GM10248 (cell line): ENCODE data around the gene SHROOM3.

Experiments
- CTCF ChIA-PET: fragments of 300-600 bp; sonication (Branson Sonifier 250); formaldehyde crosslinking; extraction: SDS; loops from one replicate; lab custom pipeline; 2021; ENCODE audit warnings: antibody characterized with exemption; lab: Yijun Ruan, JAX
- POLR2A ChIA-PET: fragments of 350-650 bp; sonication (Branson Sonifier 250); formaldehyde crosslinking; extraction: SDS; loops from one replicate; lab custom pipeline; 2020; ENCODE audit warnings: antibody characterized with exemption; lab: Yijun Ruan, JAX
- DNase-seq: peaks from one replicate; pipeline ENCODE4 v3.0.0; 2012; ENCODE audit errors: extremely low spot score
- TF ChIP-seq, protein P1 (sequence below): IDR thresholded peaks from 2 replicates; pipeline ENCODE4 v1.5.1; 2012; ENCODE audit warnings: mild to moderate bottlenecking, low read depth; ENCODE audit errors: extremely low read depth, missing control alignments, control extremely low read depth

The SHROOM3 gene

DNA sequence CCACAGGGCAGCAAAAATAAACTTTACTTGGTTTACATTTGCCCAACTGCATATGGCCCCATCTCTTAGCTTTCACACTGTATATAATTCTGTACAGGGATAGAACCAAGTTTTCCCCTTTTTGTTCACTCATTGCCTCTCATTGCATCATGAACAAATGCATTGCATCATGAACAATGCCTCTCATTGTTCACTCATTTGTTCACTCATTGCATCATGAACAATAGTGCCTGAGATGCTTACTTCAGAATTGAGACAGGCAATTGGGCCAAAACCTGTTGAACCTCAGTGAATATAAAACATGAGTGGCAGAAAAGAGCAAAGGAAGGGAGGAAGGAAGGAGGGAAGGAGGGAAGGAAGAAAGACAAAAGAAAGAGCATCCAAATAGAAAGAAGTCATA is 364.7 kb downstream of the SHROOM3 start:
- ChIA-PET CTCF (interaction anchor here (0.9 to 1.5 kb wide), 5 partner anchors 13 to 186 kb away, joined by 3 to 4 read pairs (median 4); no protein-coding TSS in a partner anchor), POLR2A (no interaction called here)
- TF ChIP-seq, protein P1, sequence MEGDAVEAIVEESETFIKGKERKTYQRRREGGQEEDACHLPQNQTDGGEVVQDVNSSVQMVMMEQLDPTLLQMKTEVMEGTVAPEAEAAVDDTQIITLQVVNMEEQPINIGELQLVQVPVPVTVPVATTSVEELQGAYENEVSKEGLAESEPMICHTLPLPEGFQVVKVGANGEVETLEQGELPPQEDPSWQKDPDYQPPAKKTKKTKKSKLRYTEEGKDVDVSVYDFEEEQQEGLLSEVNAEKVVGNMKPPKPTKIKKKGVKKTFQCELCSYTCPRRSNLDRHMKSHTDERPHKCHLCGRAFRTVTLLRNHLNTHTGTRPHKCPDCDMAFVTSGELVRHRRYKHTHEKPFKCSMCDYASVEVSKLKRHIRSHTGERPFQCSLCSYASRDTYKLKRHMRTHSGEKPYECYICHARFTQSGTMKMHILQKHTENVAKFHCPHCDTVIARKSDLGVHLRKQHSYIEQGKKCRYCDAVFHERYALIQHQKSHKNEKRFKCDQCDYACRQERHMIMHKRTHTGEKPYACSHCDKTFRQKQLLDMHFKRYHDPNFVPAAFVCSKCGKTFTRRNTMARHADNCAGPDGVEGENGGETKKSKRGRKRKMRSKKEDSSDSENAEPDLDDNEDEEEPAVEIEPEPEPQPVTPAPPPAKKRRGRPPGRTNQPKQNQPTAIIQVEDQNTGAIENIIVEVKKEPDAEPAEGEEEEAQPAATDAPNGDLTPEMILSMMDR = no peak
- DNase-seq = no peak

DNA sequence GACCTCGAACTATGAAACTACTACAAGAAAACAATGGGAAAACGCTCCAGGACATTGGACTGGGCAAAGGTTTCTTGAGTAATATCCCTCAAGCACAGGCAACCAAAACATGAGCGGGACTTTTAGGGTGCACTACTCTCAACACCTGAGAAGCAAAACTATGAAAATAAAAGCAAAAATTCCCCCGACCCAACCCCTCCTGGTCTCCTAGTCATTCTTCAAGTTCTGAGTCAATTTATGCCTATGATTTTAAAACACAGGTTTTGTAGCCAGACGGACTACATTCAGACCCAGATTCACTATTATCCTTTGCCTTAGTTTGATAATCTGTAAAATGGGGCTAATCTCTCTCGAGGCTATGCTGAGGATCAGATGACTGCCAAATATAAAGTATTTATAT is 365.9 kb downstream of the SHROOM3 start:
- DNase-seq = peak; percentile 37
- ChIA-PET CTCF (no interaction called here), POLR2A (no interaction called here)
- TF ChIP-seq, protein P1 = no peak

DNA sequence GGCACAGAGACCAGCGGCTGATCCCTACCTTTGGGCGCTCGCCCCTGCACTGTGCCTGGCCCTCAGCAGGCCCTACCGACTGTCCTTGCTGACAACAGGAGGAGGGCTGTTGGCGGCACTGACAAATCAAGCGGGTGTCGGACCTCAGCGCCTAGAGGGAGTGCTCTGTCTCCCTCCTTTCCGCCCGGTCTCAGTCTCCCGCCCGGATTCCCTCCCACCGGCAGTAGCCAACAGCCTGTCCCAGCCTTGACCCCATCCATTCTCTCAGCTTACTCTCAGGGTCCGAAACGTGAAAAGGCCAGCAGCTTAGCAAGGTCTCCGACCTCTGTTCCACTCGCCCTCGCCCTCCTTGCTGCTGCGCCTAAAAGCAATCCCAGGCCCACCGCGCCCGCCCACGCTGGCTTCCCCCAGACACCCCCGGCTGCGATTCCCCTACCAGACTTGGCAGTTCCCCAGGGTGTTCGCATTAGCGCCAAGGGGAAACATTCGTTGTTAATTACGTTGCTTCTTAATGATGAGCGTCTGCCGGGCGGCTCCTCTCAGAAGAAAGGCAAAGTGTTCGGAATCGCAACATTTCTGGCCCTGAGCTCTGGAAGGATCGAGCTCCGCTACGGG is 366.7 kb downstream of the SHROOM3 start:
- no peak for DNase-seq
- ChIA-PET POLR2A (no interaction called here), CTCF (interaction anchor here (0.8 kb wide), 1 partner anchor 14 kb away, joined by 3 read pairs; no protein-coding TSS in a partner anchor)
- TF ChIP-seq, protein P1 = no peak

DNA sequence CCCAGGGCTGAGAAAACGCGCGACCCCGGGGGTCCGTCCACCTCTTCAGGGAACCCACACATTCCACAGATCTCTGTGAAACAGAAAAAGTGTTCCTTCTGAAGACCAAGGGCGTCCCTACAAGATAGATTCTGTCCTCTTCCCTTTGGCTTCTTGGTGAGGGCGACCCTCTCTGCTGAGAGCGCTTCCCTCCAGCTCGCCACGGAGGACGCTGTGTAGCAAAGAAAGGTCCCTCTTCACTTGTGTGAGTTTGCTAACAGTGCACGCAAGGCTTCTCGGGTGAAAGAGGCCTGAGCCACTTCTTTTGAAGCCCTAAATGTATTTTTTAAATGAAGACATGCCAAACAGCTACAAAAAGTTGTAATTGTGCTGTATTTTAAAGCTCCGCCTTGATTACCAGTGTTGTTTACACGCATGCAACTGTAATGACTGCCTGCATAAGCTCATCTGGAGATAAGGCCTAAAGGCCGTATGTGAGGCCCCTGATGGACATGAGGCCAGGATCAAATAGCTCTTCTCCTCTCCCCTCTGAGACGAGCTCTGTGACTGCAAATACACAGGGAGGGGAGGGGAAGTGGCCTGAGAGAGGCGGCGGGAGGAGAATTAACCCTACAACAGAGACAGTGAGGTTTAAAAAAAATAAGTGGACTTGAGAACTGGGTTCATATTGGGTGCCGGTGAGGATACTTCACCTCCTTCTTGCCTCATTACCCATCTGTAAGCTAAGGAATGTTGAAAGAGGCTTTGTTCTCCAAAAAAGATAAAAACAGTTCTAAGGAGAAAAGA is 367.4 kb downstream of the SHROOM3 start:
- ChIA-PET CTCF (interaction anchor here (0.8 kb wide), 1 partner anchor 15 kb away, joined by 3 read pairs; no protein-coding TSS in a partner anchor), POLR2A (no interaction called here)
- TF ChIP-seq, protein P1 = no peak
- no peak for DNase-seq

DNA sequence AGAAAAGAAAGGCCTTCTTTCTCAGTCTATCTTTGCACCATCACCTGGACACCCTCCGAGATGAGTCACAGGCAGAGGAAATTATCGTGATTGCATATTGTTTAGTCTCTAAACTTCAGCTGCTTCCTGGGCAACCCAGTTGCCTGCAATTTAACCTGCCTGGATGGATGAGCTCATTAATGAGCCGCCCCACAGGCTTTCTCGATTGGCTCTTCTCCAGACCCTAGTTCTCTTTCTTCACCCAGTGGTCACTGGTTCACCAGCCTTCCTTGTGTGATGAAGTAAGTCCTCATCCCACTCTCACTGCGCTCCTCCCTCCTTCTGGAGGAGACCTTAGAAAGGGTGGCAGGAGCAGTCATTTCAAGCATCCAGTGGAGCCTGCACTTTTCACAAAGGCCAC is 368.5 kb downstream of the SHROOM3 start:
- POLR2A ChIA-PET = no interaction called here
- DNase-seq = no peak
- CTCF ChIA-PET = no interaction called here
- TF ChIP-seq, protein P1 = no peak

DNA sequence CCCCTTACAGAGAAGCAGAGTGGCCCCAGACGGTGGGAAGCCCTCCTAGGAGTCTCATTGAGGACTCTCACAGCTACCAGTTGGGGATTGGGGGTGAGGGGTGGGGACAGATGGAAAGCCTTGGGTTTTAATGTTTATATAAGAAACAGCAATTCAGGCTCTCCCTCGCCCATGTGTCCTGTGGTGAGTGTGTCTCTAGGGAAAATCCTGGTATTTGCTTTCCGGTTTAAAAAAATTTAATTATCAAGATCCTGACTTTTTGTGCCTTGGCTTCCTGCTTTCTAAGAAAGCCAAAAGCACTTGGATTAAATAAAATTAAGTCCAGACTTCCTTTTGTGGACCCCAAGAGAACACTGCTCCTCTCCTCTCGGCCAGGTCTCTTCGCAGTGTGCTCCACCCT is 369.1 kb downstream of the SHROOM3 start:
- POLR2A ChIA-PET = no interaction called here
- CTCF ChIA-PET = interaction anchor here (0.9 to 1.3 kb wide), 2 partner anchors 9 to 27 kb away, joined by 3 read pairs; no protein-coding TSS in a partner anchor
- no peak for DNase-seq
- TF ChIP-seq, protein P1 = no peak
